GM12874 (cell line): ENCODE measurements around the gene CLIC5.
A peak's percentile ranks its signal among the peaks of the same experiment; 100 is the strongest.

Experiments
- TF ChIP-seq, protein P1 (sequence below): IDR thresholded peaks from 2 replicates; pipeline ENCODE4 v1.5.1; 2011; ENCODE audit warnings: low read depth, mild to moderate bottlenecking, control low read depth, low read length, moderate library complexity; ENCODE audit not compliant: insufficient read depth

CLIC5 gene

DNA sequence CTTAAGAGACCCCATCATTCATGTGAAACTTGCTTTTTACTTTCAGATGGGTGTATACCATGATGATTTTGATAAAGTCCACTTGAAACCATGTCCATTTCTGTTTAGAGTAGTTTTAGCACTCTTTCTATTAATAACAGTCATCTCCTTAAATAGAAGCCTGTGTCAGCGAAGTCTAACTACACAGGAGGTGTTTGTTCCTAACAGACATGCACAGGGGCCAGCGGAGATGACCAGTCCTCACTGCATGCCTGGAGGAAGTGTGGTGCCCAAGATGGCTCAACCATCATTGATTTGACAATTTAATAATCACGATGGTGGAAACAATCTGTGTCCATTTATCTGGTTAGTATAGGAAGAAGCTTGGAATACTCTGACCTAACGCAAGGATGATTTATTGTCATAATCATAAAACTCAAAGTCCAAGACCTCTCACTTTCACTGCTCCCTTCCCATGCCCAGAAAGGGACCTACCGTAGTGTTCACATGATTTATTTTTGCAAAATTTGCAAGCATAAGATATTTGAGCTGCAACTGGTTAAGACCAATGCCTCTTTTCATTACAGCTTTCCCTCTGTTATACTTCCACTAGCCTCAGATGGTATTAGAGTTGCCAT, 31.0 kb upstream of the CLIC5 start:
- TF ChIP-seq, protein P1, sequence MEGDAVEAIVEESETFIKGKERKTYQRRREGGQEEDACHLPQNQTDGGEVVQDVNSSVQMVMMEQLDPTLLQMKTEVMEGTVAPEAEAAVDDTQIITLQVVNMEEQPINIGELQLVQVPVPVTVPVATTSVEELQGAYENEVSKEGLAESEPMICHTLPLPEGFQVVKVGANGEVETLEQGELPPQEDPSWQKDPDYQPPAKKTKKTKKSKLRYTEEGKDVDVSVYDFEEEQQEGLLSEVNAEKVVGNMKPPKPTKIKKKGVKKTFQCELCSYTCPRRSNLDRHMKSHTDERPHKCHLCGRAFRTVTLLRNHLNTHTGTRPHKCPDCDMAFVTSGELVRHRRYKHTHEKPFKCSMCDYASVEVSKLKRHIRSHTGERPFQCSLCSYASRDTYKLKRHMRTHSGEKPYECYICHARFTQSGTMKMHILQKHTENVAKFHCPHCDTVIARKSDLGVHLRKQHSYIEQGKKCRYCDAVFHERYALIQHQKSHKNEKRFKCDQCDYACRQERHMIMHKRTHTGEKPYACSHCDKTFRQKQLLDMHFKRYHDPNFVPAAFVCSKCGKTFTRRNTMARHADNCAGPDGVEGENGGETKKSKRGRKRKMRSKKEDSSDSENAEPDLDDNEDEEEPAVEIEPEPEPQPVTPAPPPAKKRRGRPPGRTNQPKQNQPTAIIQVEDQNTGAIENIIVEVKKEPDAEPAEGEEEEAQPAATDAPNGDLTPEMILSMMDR: no peak

DNA sequence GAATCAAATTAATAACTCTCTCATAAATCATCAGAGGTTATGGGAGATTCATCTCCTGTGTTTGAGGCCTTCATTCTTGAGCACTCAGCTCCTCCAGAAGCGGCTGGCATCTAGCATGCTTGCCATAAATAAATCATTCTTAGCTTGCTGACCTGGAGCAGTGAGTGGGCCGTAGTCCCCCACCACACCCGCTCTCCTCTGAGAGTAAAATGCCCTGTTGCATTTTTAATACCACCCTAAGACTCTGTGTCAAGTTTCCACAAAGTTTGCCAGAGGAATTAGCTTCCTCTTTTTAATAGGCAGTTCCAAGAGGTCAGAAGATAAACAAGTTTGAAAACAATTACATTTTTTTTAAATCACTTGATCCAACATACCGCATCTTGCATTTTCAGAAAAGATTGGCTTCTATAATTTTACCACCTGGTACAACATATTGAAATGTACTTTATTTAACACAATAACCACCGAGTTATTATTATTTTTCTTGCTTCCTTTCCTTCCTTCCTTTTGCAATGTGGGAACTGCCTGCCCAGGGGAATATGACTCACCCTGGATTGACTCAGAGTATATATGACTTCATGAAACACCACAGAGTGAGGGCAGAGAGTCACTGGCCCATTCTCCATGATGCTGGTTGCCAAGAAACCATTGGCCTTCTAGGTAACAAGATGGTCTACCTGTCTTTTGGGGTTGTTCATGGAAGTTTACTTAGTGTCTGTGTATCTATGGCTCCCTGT, 29.4 kb upstream of the CLIC5 start:
- TF ChIP-seq, protein P1: no peak

DNA sequence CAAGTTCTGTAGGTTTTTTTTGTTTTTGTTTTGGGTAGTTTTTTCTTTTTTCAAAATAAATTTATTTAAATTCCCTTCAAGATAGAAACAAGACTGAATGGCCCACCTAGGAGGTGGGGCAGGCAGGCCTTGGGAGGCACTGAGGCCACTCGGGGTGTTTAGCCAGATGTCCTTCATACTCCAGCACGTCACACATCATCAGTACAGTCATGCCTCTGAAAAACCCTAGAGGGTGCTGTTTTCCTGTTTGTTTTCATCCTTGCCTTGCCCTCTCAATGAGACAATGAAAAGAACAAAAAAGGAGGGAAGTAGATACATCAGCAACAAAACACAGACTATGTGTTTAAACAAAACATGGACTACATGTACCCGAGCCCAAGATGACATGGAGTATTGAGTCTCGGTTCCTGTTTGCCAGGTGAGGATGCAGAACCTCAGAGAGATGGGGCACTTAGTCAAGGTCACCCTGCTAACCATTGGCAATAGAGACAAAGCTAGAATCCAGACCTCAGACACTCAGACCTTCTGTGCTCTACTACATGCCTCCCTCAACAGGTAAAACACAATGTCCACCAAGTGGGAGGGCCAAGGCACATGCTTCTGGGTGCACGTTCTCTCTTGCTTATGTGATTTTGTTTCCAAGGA, 26.8 kb upstream of the CLIC5 start:
- TF ChIP-seq, protein P1: peak; percentile 57; the same call in 1 of the 2 replicates

DNA sequence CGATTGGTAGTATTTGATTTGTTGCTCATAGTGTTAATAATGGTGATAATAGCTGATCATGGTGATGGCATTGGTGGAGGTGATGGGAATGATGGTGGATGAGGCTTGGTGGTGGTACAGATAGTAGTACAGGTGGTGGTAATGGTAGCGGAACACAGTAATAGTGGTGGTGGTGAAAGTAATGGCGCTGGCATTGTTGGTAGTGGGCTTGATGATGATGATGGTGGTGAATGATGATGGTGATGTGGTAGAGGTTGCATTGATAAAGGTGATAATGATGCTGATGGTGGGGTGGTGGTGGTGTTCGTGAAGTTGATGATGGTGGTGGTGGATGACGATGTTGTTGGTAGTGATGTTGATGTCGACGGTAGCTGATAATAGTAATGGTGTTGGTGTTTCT, 24.6 kb upstream of the CLIC5 start:
- TF ChIP-seq, protein P1: no peak

- TF ChIP-seq, protein P1: no peak
These were observed 24.0 kb upstream of the CLIC5 start for GRCh38 chr6:46039646-46040045.

- TF ChIP-seq, protein P1: no peak
These were observed 21.3 kb upstream of the CLIC5 start for GRCh38 chr6:46036911-46037310.

DNA sequence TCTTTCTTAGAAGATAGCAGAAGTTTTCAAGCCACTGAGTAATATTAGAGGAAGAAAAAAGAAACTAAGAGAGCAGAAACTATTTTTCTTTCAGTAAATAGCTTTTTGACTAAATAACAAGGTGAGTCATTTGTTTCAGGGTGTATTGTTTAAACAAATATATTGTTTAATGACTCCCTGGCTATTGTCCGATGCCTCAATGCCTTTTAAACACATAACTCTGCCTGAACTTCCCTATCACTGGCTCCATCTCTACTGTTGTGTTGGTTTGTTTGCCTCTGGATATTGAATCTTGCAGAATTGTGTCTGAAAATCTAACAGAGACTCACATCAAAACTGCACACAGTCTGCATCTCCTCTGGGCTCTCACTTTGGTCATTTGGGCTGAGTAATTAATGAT, 19.6 kb upstream of the CLIC5 start:
- TF ChIP-seq, protein P1: no peak
